HCT116 (cell line): ENCODE data around the gene KLHL17.

Experiments
- EZH2 ChIP-seq: fragments of 200-600 bp; sonication (generic); IDR thresholded peaks from 2 replicates; pipeline ENCODE4 v1.6.1; 2017; ENCODE audit warnings: antibody characterized with exemption, mixed run types
- EZH2phosphoT487 ChIP-seq: fragments of 200-600 bp; IDR thresholded peaks from 2 replicates; pipeline ENCODE4 v1.6.1; 2018; ENCODE audit warnings: antibody characterized with exemption, borderline replicate concordance
- MAX ChIP-seq: IDR thresholded peaks from 2 replicates; pipeline ENCODE4 v1.6.1; 2012
- POLR2A ChIP-seq: IDR thresholded peaks from 2 replicates; pipeline ENCODE4 v1.7.0; 2011; ENCODE audit warnings: borderline replicate concordance; ENCODE audit not compliant: insufficient read depth, insufficient read length; ENCODE audit errors: extremely low read depth
- RAD21 ChIP-seq: IDR thresholded peaks from 2 replicates; pipeline ENCODE4 v1.6.1; 2012; ENCODE audit warnings: low read depth, mild to moderate bottlenecking
- SIN3A ChIP-seq: IDR thresholded peaks from 2 replicates; pipeline ENCODE4 v1.6.1; 2012; ENCODE audit warnings: low read depth
- SP1 ChIP-seq: IDR thresholded peaks from 2 replicates; pipeline ENCODE4 v1.6.1; 2012; ENCODE audit warnings: low read depth
- YY1 ChIP-seq: IDR thresholded peaks from 2 replicates; pipeline ENCODE4 v1.6.1; 2011; ENCODE audit warnings: low read length, low read depth, moderate library complexity, mild to moderate bottlenecking; ENCODE audit not compliant: insufficient replicate concordance; ENCODE audit errors: extremely low read depth
- ZFX ChIP-seq: fragments of 450-650 bp; IDR thresholded peaks from 2 replicates; pipeline ENCODE4 v1.6.1; 2017
- ZNF274 ChIP-seq: fragments of 200-500 bp; sonication (Bioruptor generic); IDR thresholded peaks from 2 replicates; pipeline ENCODE4 v1.6.1; 2014; ENCODE audit warnings: mild to moderate bottlenecking, low read depth, low read length, inconsistent platforms
- TF ChIP-seq, protein P1 (sequence below), 3 experiments: fragments of 200-600 bp in 1 of 3; sonication (generic) in 1 of 3; IDR thresholded peaks in 2 of 3; conservative IDR thresholded peaks in 1 of 3; 2 replicates each; pipeline ENCODE4 v1.5.1; 2012 to 2017; ENCODE audit warnings: low read depth in 2 of 3, low read length in 2 of 3, antibody characterized with exemption in 1 of 3, borderline replicate concordance in 1 of 3, control low read depth in 1 of 3, mild to moderate bottlenecking in 1 of 3, mixed read lengths in 1 of 3, mixed run types in 1 of 3, moderate library complexity in 1 of 3; ENCODE audit not compliant: insufficient read depth in 1 of 3

DNA sequence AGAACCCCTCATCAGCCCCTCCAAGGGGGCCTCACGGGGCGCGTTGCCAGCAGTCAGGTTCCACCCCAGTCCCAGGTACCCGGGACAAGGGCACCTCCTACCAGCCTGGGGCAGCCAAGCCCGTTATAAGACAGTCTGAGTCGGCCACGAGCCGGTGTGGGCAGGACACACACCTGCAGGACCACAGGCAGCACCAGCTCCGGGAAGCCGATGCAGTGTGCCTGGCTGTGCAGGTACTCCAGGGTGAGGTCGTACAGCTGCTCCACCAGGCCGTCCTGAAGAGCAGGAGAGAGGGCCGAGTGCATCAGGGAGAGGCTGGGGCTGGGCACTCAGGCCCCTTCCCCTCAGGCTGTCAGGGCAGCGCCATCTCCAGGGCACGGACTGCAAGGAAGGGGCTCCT, 12.4 kb upstream of the KLHL17 start:
- TF ChIP-seq EZH2 (no peak), RAD21 (no peak), SIN3A (no peak), YY1 (no peak), POLR2A (no peak), MAX (no peak), SP1 (no peak), ZNF274 (no peak), EZH2phosphoT487 (no peak), ZFX (no peak)
- TF ChIP-seq, protein P1, sequence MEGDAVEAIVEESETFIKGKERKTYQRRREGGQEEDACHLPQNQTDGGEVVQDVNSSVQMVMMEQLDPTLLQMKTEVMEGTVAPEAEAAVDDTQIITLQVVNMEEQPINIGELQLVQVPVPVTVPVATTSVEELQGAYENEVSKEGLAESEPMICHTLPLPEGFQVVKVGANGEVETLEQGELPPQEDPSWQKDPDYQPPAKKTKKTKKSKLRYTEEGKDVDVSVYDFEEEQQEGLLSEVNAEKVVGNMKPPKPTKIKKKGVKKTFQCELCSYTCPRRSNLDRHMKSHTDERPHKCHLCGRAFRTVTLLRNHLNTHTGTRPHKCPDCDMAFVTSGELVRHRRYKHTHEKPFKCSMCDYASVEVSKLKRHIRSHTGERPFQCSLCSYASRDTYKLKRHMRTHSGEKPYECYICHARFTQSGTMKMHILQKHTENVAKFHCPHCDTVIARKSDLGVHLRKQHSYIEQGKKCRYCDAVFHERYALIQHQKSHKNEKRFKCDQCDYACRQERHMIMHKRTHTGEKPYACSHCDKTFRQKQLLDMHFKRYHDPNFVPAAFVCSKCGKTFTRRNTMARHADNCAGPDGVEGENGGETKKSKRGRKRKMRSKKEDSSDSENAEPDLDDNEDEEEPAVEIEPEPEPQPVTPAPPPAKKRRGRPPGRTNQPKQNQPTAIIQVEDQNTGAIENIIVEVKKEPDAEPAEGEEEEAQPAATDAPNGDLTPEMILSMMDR (IDR thresholded peaks at IDR 0.05 in 2 of 3, conservative IDR thresholded peaks at IDR 0.05 in 1 of 3; ENCODE audit: borderline replicate concordance in 1 of 3, insufficient read depth in 1 of 3, low read depth in 2 of 3, low read length in 2 of 3), result no peak
